ENCODE results near the gene TMED6. TPM values are rescaled to one million over a fixed set of nuclear protein-coding genes. Genes with fewer than 3 reads are reported as not detected.

TMED6 gene
- total RNA-seq, 2 donors from 2014 or later = 0.39 to 1.8 TPM

DNA sequence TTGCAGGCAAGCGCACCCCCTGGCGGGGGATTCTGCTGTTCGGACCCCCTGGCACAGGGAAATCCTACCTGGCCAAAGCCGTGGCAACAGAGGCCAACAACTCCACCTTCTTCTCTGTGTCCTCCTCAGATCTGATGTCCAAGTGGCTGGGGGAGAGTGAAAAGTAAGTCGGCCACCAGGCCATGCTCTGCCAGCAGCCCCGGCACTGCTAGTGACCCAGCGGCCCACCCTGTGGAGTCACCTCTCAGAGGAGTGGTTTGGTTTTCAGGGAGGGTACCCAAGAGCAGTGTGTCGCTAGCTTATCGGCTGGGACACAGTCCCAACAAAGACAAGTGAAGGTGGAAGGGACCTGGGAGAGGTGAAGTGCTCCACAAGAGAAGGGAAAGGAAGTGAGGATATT is 32.2 kb downstream of the TMED6 start:
- DNase-seq (ENCODE audit: low spot score in 2 of 2) = peak in 1 of 2 donors; percentile 48
- H3K36me3 Mint-ChIP-seq = peaks cover 6% of the 10 kb centered on the region in 2 donors
- H3K9me3 Mint-ChIP-seq = no peaks in the 10 kb centered on the region
- ATAC-seq = peak in 1 of 2 donors; percentile 7
- H3K27ac Mint-ChIP-seq = peak overlapping the region; percentile 59 to 70

DNA sequence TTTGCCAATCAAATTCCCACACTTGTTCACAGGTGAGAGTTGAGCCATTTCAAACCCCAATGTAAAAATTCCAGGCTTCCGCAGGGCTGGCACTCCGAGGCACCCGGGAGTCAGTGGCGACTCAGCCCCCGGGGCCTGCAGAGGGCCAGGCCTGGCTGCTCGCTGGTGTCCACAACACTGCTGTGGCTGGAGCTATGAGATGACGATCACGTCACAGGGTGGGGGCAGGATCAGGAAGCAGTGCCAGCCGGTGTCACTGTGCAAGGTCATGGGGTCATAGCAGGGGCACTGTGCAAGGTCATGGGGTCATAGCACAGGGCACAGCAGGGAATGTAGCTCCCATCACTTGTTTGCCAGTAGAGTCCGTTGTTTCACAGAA is 32.7 kb downstream of the TMED6 start:
- Mint-ChIP-seq H3K36me3 (peaks cover 6% of the 10 kb centered on the region in 2 donors), H3K9me3 (no peaks in the 10 kb centered on the region), H3K27ac (peak overlapping the region in 1 of 2 donors; percentile 59)
- peak in 1 of 2 donors; percentile 7 for ATAC-seq
- DNase-seq (ENCODE audit: low spot score in 2 of 2) = peak in 1 of 2 donors; percentile 42

DNA sequence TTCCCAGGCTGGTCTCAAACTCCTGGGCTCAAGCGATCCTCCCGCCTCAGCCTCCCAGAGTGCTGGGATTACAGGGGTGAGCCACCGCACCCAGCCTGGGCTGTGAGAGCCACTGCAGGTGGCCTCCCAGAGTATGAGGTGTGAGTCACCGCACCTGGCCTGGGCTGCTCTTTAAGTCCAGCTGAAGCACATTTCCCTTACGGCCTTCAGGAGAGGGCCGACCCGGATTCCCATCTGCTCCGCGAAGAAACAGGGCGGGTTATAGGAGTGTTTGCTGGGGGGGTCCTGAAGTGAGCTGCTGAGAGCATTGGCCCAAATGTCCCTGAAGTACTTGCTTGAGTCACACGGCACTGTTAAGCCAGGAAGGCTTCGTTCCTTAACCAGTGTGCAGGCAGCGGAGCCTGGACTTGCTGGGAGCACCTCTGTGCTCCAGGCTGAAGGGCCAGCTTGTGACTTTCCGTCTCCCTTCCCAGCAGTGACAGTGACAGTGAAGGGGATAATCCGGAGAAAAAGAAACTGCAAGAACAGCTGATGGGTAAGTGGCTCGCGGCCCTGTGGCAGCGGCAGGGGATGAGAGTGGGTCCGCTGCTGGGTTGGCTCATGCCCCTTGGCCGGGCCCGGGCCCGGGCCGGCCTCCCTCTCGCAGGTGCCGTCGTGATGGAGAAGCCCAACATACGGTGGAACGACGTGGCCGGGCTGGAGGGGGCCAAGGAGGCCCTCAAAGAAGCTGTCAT is 33.2 kb downstream of the TMED6 start:
- Mint-ChIP-seq H3K36me3 (peaks cover 6% of the 10 kb centered on the region in 2 donors), H3K9me3 (no peaks in the 10 kb centered on the region), H3K27ac (peak overlapping the region in 1 of 2 donors; percentile 59)
- no peak for ATAC-seq
- DNase-seq (ENCODE audit: low spot score in 2 of 2) = peak in 1 of 2 donors; percentile 53

DNA sequence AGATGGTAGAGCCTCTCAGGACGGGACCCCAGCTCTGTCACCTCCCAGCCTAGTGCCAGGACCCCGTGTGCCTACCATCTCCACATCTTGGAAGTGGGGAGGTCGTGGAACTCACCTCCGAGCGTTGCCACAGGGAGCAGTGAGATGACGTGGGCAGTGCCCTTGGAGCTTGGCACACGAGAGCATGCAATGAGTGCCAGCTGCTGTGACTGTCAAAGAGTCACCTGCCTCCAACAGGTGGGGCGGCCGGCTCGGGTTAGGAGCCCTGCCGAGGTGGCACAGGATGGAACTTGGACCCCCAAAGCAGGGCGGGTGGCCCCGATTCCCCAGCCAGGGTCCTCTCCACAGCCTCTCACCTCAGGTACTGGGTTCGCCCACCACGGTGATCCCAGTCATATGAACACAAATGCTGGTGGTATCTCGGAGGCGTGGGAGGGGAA is 35.0 kb downstream of the TMED6 start:
- DNase-seq (ENCODE audit: low spot score in 2 of 2) (peak in 1 of 2 donors; percentile 44), ATAC-seq (no peak)
- H3K27ac Mint-ChIP-seq = peak overlapping the region; percentile 50 to 78

DNA sequence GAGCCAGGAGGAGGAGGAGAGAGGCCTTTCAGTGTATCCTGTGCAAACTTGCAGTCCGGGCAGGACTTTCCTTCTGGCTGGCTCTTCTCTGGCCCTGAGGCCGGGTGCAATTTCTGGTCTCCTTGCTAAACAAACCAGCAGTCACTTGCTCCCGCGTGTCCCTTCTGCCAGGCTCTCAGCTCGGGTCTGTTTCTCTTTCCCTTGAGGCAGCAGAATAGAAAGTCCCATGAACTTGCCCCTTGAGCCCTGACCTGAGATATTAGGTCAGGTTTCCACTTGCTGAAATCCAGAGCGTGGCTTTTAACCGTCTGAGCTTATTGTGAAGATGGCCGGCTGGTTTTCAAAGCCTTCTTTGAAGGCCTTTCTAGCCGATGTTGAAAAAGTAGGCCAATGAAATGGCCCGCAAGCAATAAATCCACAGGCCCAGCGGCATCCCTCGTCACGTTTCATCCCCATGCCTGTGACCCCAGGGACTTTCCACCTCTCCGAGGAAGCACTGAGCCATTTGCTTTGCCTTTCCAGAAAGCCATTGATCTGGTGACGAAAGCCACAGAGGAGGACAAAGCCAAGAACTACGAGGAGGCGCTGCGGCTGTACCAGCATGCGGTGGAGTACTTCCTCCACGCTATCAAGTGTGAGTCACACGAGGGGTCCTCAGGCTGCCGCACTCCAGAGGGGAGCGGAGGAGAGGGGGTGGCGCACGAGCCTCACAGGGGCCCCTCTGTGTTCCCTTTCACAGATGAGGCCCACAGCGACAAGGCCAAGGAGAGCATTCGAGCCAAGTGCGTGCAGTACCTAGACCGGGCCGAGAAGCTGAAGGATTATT is 35.9 kb downstream of the TMED6 start:
- peak overlapping the region in 1 of 2 donors; percentile 78 for H3K27ac Mint-ChIP-seq
- peaks cover 13% of the 10 kb centered on the region in 2 donors for H3K36me3 Mint-ChIP-seq
- ATAC-seq (no peak), DNase-seq (ENCODE audit: low spot score in 2 of 2) (peak in 1 of 2 donors; percentile 44)
- no peaks in the 10 kb centered on the region for H3K9me3 Mint-ChIP-seq

More for the DNA sequence above, 35.0 kb downstream of the TMED6 start:
- H3K9me3 Mint-ChIP-seq = no peaks in the 10 kb centered on the region
- H3K36me3 Mint-ChIP-seq = peaks cover 12 to 13% of the 10 kb centered on the region in 2 donors

DNA sequence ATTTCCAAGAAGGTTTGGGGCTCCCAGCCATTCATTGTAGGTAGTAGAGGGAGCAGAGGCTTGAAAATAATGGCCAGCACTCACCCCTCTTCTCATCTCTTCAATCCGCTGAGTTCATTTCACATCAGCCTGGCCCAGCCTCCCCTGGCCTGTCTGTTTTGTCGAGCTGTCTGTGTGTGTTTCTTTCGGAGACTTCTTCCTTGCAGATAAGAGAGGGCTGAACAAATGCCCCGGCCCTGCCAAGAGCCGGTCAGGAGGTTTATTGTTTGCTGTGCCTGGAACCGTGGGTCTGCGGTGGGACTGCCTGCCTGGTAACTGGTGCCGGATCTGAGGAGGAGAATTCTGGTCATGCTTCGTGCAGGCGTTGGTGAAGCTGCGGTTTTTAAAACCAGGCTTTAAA is 37.1 kb downstream of the TMED6 start:
- Mint-ChIP-seq H3K36me3 (peaks cover 10 to 11% of the 10 kb centered on the region in 2 donors), H3K27ac (no peak overlapping the region), H3K9me3 (no peaks in the 10 kb centered on the region)
- DNase-seq (ENCODE audit: low spot score in 2 of 2) = peak in 1 of 2 donors; percentile 30
- ATAC-seq = no peak

DNA sequence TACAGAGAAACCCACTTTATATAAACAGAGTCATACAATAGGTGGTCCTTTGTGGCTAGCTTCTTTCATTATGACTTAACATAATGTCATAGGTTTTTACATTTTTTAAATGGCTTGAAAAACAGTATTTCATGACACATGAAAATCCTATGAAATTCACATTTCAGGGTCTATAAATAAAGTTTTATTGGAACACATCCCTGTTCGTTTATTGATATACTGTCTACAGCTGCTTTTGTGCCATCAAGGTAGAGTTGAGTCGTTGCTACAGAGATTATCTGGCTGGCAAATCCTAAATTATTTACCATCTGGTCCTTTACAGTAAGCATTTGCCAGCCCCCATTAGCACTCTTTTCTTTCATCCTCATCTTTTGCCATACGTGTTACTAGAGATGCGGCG is 38.1 kb downstream of the TMED6 start:
- DNase-seq (ENCODE audit: low spot score in 2 of 2) (no peak), ATAC-seq (no peak)
- Mint-ChIP-seq H3K36me3 (peaks cover 7% of the 10 kb centered on the region in 2 donors), H3K27ac (peak overlapping the region; percentile 55 to 69), H3K9me3 (no peaks in the 10 kb centered on the region)

DNA sequence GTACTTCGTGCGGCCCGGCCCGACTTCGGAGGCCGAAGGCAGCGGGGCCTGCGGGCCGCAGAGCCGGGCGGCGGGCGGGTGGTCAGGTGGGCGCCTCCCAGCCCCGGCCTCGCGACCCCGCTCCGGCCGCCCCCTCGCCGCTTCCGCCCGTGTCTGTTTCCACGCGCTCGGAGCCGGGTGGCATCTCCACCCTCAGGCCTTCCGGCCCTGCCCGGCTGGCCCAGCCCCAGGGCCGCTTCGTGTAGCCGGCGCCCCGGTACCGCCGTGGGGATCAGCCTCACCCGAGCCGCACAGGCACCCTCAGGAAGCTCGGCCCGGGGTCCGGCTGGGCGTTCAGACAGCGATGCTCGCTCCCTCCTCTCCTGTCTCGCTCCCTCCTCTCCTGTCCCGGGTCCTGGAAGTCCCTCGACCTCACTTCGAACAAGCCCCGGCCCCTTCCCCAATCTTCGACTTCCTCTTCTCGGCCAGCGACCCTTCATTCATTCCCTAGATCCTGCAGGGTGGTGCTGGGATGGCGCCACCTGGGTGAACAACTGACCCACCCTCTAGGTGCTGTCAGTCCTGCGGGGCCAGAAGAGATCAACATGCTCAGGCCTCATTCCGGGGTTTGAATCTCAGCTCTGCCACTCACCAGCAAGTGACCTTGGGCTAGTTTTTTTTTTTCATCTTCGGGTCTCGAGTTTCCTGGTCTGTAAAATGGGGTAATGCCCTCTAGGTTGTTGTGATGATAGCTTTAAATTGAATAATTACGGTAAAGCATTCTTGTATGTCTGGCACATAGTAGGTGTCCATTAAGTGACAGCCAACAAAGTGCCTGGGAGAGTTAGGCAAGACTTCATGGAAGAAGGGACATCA is 39.8 kb downstream of the TMED6 start:
- H3K27ac Mint-ChIP-seq = peak overlapping the region; percentile 91 to 100
- ATAC-seq = peak; percentile 56 to 65
- peak in 1 of 2 donors; percentile 57 for DNase-seq (ENCODE audit: low spot score in 2 of 2)
- no peaks in the 10 kb centered on the region for H3K9me3 Mint-ChIP-seq
- peaks cover 7% of the 10 kb centered on the region in 2 donors for H3K36me3 Mint-ChIP-seq

DNA sequence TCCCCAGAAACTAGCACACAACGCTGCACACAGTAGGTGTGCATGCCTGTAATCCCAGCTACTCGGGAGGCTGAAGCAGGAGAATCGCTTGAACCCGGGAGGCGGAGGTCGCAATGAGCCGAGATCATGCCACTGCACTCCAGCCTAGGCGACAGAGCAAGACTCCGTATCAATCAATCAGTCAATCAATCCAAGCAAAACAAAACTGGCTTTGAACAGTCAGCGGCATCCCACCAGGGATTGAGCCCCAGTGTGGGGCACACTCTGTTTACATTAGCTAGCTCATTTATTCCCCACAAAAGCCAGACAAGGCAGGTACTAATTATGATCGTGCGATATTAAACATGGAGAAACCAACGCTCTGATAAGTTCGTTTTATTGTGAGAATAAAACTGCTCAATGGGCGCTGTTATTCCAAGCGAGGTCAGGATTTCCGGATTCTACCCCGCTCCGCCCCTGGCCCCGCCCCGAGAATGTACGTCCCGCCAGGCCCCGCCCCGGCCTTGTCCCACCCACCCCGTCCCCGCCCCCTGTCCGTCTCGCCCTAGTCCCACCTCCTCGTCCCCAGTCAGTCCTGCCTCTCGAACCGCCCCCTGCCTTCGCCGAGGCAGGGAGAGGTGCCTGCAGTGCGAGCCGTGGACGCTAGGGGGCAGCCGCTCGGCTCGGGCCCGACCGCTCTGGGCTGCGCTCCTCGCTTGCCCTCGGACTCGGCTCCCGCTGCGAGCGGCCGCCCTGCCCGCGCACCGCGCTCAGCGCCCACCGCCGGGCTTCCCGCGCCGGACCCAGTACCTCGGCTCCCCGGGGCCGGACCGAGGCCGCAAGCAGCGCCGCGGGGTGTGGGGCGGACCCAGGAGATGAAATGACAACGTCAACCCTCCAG is 40.7 kb downstream of the TMED6 start, which contains the start of gene VPS4A:
Gene VPS4A, plus strand, starts transcription at position 698 of the 880 bp plus-strand sequence. Its CDS starts 162 bp downstream, at position 860.
- Mint-ChIP-seq H3K36me3 (peaks cover 7% of the 10 kb centered on the region in 2 donors), H3K9me3 (no peaks in the 10 kb centered on the region), H3K27ac (peak within 1 kb of the TSS; percentile 91 to 100)
- DNase-seq (ENCODE audit: low spot score in 2 of 2) (peak; percentile 97 to 100), ATAC-seq (peak; percentile 95 to 96)

DNA sequence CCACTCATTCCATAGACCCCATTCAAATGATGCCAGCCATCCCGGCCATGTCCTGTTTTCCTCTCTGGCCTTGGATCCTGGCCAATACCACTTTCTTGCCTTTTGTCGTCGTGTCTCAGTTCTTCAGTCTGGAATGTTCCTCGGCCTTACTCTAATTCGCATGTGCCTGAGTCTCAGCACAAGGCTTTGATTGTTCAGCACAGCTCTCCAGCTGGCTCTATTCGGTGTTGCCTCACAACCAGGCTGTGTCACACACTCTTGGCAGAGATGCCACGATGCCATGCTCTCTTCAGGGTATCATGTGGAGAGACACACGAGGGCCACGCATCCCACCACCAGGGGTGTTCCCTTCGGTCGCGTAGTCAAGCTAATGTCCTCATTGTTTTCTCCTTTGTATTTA is 42.3 kb downstream of the TMED6 start:
- H3K9me3 Mint-ChIP-seq = no peaks in the 10 kb centered on the region
- no peak overlapping the region for H3K27ac Mint-ChIP-seq
- ATAC-seq = no peak
- DNase-seq (ENCODE audit: low spot score in 2 of 2) = peak in 1 of 2 donors; percentile 44
- peaks cover 7% of the 10 kb centered on the region in 2 donors for H3K36me3 Mint-ChIP-seq

DNA sequence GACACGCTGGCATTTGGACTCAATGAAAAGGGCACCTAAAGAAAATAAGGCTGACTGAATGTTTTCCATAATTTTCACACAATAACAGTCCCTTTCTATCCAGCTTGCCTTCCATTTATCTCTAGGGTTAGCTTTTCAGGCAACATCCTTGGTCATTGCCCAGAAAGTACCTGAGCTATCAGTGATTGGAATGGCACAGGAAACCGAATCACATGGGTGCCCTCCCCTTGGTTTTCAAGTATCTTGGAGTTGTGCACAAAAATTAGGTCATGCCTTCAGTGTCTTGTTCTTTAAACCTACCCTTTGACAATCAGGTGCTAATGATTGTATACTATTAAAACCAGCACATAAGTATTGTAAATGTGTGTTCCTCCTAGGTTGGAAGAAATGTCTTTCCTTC is 43.7 kb downstream of the TMED6 start:
- H3K36me3 Mint-ChIP-seq = peaks cover 7% of the 10 kb centered on the region in 2 donors
- no peak overlapping the region for H3K27ac Mint-ChIP-seq
- ATAC-seq (no peak), DNase-seq (ENCODE audit: low spot score in 2 of 2) (no peak)
- H3K9me3 Mint-ChIP-seq = no peaks in the 10 kb centered on the region

DNA sequence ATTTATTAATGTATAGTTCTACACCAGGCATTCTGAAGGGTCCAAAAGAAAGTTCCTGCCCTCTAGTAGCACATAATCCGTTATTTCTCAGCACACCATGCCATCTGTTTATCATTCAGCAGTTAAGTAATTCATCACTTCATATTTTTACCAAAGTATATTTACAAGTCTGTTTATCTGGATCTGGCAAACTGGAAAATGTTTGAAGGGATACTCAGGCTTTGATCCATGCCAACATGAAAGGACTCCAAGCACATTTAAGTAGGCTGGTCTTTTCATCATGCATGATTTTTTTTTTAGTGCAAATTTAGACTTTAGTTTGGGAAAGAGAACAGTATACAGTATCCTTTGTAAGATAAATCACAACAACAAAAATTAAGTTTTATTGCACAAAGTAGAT is 44.5 kb downstream of the TMED6 start:
- H3K9me3 Mint-ChIP-seq = no peaks in the 10 kb centered on the region
- no peak overlapping the region for H3K27ac Mint-ChIP-seq
- no peak for DNase-seq (ENCODE audit: low spot score in 2 of 2)
- no peak for ATAC-seq
- H3K36me3 Mint-ChIP-seq = peaks cover 5 to 6% of the 10 kb centered on the region in 2 donors

DNA sequence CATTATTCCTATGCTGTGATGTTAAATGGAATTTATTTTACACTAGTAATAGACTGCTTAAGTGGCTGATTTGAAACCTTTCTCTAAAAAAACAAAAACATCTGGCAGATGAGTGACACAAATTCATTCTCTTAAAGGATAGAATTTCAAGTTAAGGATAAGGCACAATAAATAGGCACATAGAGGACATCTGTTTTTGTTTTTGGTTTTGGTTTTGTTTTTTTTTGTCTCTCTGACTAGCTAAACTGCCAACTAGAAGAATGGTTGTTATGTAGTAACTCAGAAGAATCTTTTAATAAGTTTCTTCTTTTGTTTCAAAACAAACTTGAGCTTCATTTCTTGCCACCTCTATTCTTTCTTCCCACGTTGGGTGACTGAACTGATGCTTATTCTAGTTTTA is 45.6 kb downstream of the TMED6 start:
- DNase-seq (ENCODE audit: low spot score in 2 of 2) (no peak), ATAC-seq (no peak)
- no peaks in the 10 kb centered on the region for H3K9me3 Mint-ChIP-seq
- no peaks in the 10 kb centered on the region for H3K36me3 Mint-ChIP-seq
- H3K27ac Mint-ChIP-seq = no peak overlapping the region

DNA sequence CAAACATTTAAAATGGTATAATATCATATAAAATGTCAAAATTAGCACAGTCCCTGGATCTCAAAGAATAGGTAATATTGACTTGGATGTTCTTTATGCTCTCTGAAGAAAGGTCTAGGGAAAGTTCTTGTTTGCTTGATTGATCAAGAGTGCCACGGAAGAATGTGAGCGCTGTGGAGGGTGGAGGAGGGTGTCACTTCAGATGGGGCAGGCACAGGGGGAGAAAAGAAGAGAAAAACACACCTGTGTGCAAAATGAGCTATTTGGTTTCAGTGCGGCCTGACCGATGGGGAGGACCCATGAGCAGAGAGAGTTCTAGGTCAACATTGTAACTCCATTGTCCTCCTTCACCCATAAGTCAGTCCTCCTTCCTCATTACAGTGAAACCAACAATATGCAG is 49.3 kb downstream of the TMED6 start:
- DNase-seq (ENCODE audit: low spot score in 2 of 2) (no peak), ATAC-seq (no peak)
- Mint-ChIP-seq H3K36me3 (no peaks in the 10 kb centered on the region), H3K27ac (no peak overlapping the region), H3K9me3 (no peaks in the 10 kb centered on the region)

DNA sequence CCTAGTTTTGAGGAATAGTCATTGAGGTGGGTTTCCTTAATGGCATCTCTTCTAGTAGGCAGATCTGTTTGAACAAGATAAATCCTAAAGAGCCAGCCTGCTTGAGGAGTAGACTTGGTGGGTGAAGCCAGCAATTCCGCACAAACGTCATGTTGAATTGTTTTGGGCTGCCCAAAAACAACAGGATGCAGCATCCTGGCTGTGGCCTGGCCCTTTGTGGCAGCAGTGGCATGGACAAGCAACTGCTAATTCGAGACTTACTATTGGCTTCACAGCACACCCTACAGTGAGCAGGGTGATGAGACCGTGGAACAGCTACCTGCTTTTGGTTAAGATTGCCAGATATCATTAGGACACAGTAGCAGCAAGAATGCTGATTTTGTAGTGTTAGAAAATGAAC is 49.7 kb downstream of the TMED6 start:
- H3K36me3 Mint-ChIP-seq = no peaks in the 10 kb centered on the region
- H3K27ac Mint-ChIP-seq = no peak overlapping the region
- DNase-seq (ENCODE audit: low spot score in 2 of 2) = no peak
- H3K9me3 Mint-ChIP-seq = no peaks in the 10 kb centered on the region
- ATAC-seq = no peak

Measured in activated naive CD4-positive, alpha-beta T cell treated with anti-CD3 and anti-CD28 coated beads, Interleukin-2, amount 50 U/mL, for 72 hours (primary cell).